Measurements from ENCODE around the gene DCAF6.
"Not testable (repeated sequence)": the region's sequence is repeated elsewhere in the genome, so short reads cannot be mapped to it uniquely, and the experiment has no call there.

Gene DCAF6, protein sequence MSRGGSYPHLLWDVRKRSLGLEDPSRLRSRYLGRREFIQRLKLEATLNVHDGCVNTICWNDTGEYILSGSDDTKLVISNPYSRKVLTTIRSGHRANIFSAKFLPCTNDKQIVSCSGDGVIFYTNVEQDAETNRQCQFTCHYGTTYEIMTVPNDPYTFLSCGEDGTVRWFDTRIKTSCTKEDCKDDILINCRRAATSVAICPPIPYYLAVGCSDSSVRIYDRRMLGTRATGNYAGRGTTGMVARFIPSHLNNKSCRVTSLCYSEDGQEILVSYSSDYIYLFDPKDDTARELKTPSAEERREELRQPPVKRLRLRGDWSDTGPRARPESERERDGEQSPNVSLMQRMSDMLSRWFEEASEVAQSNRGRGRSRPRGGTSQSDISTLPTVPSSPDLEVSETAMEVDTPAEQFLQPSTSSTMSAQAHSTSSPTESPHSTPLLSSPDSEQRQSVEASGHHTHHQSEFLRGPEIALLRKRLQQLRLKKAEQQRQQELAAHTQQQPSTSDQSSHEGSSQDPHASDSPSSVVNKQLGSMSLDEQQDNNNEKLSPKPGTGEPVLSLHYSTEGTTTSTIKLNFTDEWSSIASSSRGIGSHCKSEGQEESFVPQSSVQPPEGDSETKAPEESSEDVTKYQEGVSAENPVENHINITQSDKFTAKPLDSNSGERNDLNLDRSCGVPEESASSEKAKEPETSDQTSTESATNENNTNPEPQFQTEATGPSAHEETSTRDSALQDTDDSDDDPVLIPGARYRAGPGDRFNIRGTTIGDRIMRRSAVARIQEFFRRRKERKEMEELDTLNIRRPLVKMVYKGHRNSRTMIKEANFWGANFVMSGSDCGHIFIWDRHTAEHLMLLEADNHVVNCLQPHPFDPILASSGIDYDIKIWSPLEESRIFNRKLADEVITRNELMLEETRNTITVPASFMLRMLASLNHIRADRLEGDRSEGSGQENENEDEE

DNA sequence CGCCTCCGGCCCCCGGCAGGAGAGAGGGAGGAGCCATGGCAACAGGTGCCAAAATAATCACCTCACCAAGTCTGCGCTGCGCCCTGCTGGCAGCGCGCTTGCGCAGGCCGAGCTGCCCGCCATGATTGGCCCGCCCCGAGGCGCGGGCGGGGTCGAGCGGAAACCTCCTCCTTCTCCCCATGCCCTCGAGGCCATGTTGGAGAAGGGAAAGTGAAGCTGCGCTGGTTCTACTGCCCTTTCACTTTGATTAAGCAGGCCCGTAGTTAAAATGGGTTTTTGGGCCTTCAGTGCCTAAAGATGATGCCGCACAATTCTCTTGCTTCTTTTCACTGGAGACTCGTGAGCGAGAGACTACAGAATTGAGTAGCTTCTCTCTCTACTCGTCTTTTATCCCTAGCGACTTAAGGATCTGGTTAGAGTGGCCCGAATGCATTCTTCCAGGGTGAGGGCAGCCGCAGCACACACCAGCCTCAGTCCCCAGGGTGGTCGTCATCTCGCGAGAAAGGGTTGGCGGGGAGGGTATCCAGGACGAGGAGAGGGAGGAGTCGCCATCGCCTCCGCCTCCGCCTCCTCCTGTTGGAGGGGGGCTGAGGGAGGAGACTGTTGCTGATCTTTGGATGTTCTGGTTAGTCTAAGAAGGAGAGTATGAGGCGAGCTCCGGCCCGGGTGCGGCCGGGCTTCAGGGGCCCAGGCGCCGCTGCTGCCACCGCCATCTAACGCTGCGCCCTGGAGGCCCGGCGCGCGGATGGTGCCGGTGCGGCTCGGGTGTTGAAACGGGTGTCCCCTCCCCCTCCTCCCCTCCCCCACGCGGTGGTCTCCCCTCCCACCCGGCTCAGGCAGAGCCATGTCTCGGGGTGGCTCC is at the start of gene DCAF6:
Gene DCAF6, plus strand, starts transcription at position 616 of the 862 bp plus-strand sequence. Its CDS starts 229 bp downstream, at position 845.
- peak; percentile 99 for DNase-seq

DNA sequence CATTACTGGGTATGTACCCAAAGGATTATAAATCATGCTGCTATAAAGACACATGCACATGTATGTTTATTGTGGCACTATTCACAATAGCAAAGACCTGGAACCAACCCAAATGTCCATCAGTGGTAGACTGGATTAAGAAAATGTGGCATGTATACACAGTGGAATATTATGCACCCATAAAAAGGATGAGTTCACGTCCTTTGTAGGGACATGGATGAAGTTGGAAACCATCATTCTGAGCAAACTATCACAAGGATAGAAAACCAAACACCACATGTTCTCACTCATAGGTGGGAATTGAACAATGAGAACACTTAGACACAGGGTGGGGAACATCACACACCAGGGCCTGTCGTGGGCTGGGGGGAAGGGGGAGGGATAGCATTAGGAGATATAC is 49.3 kb upstream of the DCAF6 start:
- not testable (repeated sequence) for DNase-seq

DNA sequence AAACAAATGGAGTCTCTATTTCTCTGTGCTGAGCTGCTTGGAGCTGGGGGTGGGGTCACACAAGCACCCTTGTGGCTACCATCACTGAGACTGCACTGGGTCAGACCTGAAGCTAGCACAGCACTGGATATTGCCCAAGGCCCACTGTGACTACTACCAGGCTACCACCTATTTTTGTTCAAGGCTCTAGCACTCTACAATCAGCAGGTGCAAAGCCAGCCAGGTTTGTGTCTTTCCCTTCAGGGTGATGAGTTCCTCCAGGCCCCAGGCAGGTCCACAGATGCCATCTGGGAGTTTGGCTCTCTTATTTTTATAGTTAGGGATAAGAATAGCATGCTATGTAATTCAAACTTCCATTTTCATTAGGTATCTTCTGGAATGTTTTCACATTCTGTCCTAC is 46.1 kb upstream of the DCAF6 start:
- no peak for DNase-seq

DNA sequence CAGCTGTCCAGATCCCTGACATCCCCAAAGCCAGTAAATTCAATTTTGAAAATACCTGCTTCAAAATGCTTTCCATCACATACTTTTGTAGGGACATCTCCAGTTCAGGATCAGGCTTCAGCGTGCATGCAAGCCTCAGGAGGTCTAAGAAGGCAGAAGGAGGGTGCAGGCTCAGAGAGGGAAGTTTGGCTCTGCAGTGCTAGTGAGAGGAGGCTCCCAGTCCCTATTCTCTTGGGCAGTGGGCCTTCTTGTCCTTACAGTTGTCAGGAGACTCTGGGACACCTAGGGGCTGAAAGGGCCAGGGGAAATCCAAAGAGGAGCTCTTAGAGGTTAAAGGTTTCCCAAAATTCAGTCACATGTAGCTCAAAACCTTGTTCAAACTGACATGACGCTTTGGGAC is 42.7 kb upstream of the DCAF6 start:
- DNase-seq, result no peak

DNA sequence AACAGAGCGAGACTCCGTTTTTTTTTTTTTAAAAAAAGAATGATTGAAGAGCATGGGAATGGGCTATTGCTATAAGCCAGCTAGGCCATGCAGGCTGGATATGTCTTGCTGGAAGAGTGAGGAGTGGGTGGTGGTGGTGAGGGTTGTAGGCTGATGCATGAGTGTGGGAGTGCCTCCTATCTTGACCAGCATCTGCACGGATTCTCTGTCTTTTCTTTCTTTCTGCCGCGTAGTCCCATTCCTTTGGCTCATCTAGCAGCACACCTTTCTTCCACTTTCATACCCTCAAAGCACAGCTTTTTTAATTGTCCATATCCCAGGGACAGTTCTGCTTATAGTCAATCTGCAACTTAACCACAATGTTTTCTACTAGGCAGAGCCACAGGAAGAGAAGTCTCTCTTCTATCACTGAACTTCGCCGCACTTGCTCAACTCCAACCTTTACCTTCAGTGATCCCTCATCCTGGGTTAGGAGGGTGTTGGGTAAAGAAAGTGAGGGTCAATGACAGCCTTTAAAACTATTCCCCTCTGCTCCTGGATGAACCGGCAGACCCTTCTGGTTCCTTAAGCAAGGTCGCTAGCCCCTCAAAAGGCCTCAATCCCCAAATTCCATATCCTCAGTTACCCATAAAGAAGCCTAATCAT is 37.8 kb upstream of the DCAF6 start:
- DNase-seq, result no peak

DNA sequence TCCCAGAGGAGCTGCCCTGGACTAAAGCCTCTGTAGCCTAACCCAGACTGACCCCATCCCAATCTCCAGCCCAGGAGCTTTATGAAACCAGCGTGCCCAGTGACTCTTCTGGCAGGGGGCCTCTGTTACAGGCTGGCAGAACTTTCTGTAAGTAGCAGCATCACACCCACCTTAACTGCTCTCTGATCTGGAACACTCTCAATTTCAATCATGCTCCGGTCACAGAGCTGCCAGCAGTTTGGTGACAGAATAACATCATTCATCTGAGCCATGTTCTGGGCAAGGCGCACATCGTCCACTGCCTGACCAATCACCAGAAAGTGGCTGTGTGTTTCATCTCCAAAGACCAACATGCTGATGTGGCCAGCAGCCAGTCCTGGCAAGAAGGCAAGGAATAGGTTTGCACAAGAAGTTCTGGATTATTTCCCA is 37.2 kb upstream of the DCAF6 start:
- DNase-seq, result no peak

DNA sequence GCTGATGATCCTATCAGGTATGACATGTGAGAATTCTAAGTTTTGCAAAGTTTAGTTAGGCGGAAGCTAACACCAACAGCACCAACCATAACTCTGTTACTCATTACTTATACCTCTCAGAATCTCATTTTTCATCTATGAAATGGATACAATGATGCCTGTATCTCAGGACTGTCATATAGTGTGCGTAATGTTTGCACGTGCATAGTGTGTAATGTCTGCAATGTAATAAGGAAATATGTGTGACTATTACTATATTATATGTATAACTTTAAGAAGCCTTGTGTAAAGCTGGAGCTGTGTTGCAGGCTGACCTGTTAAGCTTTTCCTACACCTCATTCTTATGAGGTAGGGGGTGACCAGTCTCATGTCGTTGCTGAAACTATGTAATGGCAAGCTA is 35.6 kb upstream of the DCAF6 start:
- DNase-seq, result no peak

DNA sequence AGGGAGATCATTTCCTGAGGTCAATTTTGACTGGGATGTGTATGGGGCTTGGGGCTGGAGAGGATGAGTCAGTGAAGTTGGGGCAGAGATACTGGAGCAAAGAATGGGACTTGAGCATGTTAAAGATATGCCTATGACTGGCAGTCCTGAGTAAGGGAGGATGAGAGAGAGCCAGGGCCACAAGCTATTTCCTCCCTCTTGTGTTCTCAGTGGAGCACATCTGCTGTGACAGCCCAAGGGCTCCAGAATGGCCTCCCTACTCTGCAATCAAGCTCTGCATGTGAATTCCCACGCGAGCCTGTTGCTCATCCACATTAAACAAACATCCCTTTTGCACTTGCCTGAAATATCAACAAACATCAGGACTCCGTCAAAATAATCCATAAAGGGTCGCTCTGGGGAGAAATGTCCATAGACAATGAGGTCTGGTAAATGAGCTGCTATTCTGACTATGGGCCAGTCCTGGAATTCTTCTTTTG is 31.8 kb upstream of the DCAF6 start:
- no peak for DNase-seq

DNA sequence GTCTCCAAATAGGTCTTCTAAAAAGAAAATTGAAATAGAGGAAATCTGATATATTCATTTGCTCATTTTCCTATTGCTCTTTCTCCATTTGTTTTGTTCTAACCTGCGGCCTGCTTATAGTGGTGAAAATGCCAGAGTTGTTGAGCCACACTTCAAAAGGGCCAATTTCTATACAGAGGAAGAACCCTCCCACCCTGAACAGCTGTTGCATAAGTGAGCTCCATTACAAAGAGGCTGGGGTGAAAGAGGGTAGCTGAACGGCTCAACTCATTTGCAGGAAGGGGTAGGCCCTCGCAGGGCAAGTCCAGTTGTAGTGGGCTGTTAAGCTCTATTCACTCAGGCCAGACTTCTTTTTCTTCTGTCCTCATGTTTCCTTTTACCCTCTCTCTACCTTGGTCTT is 31.3 kb upstream of the DCAF6 start:
- no peak for DNase-seq

DNA sequence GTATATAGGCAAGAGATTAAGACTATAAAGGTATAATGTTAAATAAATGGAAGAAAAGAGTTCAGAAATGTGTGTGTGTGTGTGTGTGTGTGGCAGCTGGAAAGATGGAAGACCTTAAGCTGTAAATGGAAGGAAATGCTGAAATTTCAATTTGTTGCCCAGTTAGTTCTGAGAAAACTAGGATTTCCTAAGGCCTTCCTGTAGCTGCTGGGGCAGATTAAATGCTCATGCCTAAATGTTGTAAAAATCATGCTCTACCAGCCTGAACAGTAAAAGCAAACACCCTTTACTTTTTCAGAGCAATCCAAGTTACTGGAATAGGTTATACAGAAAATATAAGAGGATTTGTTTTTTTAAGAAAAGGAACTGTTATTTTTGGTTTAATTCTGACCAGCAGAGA is 30.8 kb upstream of the DCAF6 start:
- DNase-seq, result no peak

DNA sequence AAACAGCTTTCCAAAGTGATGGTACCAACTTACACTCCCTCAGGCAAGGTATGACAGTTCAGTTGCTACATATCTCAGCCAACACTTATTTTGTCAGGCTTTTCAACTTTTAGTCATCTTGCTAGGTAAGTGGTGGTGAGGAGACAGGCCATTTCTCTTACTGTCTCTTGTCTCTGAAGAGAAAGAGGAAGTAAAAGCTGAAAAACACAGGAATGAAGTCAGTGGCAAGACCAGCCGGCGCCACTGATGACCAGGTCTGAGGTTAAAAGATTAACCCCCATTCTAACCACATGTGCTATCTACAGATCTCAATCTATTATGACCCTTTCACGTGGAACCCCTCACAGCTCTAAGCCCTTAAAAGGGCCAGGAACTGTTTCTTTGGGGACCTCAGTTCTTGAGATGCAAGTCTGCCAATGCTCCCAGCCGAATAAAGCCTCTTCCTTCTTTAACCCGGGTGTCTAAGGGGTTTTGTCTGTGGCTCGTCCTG is 26.7 kb upstream of the DCAF6 start:
- no peak for DNase-seq

DNA sequence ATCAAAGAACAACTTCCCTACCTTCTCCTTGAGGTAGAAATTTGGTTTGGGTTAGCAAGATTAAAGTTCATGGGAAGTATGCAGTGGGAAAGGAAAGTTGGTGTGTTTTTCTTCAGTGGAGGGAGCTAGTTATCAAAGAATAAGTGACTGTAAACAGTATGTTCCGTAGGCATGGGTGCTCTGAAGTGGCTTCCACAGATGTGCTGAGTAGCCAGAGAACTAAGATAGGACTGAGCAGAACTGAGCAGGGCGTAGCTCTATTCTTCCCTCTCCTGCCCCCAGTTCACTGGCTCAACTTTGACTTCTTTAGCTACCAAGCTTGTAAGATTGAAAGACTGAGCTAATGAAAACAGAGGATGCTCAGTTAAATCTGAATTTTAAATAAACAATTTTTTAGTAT is 26.0 kb upstream of the DCAF6 start:
- DNase-seq, result no peak

DNA sequence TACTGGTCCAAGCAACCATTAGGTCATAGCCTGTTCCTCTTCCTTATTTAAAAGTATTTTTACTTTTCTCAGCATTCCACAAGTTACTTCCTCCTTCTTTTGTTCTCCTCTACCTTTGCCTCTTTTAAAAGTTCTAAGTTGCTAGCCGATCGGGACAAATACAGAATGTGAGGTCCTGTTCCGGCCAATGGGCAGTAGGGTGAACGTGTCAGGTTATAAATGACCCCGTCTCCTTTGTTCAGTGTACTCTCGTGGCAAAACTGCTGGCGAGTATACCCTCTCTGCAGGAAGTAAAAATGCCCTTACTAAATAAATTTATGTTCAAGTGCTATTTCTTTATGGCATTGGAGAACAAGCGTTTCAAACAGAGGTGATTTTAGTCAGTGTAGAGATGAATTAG is 25.1 kb upstream of the DCAF6 start:
- no peak for DNase-seq

DNA sequence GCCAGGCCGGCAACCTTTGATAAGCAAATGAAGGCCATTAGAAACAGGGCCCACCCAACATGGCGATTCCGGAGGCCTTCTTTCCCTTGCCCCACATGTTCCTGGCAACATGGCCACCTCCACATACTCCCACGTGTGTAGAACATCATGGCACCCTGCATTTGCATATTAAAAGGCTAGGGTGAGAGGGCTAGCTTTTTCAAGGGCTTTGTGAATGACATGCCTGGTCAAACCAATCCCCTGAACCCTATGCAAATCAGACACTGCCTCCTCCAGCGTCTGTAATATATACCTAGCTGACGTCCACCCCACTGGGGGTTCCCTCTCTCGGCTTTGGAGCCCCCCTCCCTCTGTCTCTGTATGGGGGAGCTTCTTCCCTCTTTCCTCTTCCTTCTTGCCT is 24.2 kb upstream of the DCAF6 start:
- no peak for DNase-seq

DNA sequence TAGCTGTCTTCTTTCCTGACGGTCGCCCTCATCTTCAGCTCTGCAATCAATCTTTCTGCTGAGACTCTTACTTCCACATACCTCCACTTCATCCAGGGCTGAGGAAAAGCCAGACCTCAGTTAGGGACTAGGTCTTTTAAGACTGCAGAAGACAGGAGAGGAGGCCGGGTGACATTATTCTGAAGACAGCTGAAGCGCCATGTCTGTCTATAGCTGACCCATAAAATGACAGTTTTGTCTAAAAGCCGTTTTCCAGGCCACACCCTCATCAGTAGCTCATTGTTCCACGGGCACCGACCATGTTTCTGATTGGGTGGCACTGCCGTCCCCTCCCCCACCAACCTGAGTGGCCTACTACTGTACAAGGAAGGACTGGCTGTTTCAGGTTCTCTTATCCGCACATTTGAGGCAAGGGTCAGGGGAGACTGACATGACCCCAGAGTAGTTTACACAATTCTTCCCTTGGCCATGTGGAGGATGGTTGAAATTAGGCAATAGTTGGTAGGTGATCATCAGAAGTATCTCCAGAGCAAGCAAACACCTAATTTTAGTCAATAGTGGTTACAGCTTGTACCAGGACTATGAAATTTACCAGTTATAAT is 22.5 kb upstream of the DCAF6 start, which contains the start of gene ADCY10:
Gene ADCY10, minus strand, starts transcription at position 240 of the 602 bp plus-strand sequence. CDS start 8,994 bp downstream, outside the sequence.
- no peak for DNase-seq

DNA sequence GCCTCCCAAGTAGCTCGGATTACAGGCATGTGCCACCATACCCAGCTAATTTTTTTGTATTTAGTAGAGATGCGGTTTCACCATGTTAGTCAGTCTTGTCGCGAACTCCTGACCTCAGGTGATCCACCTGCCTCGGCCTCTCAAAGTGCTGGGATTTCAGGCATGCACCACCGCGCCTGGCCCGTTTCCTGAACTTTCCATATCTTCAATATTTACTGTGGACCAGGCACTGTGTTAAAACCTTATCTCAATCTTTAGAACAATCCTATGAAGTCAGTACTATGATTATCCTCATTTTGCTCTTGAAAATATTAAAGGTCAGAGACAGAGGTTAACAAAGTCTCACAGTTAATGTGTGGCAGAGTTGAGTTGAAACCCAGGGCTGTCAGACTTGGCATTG is 20.9 kb upstream of the DCAF6 start:
- no peak for DNase-seq

DNA sequence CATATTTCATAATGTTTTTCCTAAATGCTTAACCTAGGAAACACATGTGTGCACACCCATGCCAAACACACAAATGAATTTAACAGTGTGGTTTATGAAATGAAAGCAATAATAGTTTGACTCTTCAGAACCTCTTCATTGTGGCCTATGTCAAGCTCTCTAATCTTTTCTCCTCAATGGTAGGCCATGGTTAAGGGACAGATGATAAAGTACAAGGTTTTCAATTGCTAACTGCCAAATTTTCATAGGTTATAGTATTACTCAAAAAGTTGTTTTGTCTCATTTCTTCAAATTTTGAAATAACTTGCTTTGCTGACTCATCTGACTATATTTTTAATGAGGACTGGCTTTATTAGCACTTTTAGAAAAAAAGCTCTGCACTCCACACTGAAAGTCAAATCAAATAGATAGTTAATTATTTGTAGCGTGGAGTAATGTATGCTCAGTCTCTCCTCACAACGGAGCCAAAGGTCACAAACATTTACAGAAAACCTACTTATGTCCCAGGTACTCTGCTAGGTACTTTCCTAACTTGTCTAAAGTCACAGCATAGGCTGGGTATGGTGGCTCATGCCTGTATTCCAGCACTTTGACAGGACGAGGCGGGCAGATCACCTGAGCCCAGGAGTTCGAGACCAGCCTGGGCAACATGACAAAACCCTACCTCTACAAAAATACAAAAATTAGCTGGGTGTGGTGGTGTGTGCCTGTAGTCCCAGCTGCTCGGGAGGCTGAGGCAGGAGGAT is 19.5 kb upstream of the DCAF6 start:
- no peak for DNase-seq

DNA sequence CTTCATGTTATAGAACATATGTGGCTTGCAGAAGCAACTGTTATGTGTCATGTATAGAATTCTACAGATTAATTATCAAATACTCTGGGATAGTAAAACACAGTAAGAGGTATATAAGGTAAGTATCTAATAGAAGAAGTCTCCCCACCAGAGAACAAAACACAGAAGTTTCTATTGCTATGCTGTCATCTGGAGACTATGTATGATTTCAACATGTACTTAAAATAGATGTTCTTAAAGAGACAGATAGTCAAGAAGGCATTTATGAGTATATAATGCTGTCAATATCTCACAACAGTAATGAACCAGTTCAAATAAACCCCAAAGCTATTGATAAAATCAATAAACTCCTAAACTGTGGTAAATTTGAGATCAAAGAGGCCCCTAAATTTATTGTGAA is 14.5 kb upstream of the DCAF6 start:
- no peak for DNase-seq

DNA sequence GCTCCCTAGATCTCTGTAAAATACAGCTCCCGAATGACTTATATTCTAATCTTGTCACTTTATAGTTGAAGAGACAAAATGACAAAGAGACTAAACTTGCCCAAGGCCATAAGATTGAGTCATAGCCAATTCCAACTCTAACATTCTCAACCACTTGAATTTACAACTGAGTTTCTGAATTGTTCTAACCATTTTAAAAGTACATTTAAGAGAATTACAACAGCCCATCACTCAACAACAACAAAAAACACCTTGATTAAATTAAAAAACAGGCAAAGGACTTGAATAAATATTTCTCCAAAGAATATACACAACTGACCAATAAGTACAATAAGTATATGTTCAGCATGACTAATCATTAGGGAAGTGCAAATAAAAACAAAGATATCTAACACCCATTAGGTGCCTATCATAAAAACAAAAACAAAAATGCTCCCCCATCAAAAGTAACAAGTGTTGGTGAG is 13.8 kb upstream of the DCAF6 start:
- no peak for DNase-seq

DNA sequence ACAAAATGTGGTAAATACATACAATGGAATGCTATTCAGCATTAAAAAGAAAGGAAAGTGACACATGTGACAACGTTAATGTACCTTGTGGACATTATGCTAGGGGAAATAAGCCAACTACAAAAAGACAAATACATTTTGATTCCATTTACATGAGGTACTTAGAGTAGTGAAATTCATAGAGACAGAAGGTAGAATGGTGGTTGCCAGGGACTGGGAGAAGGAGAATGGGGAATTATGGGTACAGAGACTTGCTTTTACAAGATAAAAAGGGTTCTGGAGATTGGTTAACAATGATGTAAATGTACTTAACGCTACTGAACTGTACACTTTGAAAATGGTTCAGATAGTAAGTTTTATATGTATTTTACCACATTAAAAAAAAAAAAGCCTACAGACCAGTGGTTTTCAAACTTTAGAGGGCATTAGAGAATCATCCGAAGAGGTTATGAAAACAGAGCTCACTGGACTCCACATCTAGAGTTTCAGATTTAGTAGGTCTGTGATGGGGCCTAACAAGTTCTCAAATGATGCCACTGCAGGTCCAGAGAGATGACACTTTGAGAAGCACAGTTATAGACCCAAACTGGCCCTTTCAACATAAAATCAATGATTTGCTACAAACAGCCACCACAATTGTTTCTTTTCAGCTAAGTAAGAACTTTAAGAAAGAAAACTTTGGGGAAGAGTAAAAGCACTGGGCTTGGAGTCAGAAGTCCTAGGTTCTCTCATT is 13.0 kb upstream of the DCAF6 start:
- DNase-seq, result no peak
